T-helper 22 cell (primary cell): ENCODE measurements around the gene HEBP2.
A peak's percentile ranks its signal among the peaks of the same experiment; 100 is the strongest.

Source experiments
- DNase-seq: peaks from one replicate; pipeline ENCODE4 v3.0.0-alpha.2; 2020; ENCODE audit warnings: low read depth

Gene HEBP2

DNA sequence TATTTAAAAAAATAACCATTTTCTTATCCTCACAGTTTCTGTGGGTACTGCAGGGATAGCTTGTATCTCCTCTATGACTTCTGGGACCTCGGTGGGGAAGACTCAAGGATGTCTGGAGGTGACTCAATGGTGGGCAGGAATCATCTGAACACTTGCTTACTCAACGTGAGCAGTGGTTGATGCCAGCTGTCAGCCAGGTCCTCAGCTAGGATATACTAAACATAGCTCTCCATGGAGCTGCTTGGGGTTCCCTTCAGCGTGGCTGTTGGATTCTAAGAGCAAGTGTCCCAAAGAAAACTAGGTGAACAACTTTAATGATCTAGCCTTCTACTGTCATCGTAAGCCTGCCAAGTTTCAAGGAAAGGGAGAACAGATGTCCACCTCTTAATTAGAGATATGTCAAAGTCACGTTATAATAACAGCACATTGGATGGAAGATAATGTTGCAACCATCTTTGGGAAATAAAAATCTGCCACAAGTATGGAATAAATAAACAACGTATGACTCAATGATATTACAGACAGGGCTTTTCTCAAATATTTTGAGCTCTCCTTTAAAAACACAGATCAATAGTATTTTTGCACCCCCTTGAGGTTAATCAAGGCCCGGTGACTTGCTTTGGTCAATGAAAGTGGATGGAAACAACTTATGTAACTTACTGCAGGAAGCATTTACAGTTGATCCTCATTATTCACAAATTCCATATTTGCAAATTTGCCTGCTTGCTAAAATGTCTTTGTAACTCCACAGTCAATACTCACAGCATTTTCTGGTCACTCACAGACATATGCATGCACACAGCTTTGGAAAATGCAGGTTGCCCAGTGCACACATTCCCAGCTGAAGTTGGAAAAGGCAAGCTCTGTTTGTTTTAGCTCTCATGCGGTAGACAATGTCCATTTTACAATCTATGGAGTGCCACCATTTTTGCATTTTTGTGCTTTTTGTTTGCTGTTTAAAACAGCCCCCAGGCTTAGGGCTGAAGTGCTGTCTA, 6.6 kb upstream of the HEBP2 start:
- no peak for DNase-seq

DNA sequence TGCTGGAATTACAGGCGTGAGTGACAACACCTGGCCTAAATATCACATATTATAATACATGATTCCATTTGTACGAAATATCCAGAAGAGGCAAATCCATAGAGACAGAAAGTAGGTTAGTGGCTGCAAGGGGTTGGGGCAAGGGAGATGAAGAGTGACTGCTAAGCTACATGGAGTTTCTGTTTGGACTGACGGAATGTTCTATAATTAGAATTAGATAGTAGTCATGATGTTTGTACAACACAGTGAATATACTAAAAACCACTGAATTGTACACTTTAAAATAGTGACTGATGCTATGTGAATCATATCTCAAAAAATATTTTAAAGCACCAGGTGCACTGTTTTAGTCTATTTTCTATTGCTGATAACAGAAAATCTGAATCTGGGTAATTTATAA, 3.7 kb upstream of the HEBP2 start:
- DNase-seq = no peak

DNA sequence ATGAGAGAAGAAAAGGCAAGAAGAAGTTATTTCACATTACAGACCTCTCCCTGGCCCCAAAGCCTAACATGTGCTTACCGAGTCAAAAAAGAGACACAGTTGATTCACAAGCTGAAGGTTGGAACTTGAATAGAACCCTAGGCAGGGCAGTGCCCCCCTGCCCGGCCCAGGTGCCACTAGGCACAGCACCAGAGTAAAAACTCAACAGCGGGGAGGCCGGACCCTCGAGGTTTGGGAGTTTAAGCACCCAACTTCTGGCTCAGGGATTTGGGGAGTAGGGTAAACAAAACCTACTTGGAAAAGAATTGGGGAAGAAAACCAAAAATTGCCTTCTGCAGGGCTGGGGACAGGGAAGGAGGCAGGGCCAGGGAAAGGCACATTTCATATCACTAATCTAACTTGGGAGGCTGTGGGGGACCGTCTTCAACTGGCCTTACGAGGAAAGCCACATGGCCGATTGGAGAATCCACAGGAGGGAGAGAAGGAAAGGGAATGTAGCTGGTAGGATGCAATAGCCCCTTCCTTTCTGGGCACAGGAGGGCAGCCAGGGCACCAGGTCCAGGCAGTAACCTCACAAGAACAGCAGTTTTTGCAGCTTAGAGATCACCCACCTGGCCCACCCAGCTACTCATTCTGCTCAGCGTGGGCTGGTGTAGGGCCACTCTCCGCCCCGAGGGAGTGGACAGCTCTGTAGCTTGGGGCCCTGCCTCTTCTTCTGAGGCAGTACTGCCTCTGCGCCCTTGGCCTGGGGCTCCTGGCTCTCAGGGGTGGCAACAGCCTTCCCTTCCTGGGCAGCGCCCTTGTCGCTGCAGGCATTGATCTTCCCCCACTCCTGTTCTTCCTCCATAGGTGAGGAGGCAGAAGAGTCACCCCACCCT, 1.8 kb upstream of the HEBP2 start:
- no peak for DNase-seq

DNA sequence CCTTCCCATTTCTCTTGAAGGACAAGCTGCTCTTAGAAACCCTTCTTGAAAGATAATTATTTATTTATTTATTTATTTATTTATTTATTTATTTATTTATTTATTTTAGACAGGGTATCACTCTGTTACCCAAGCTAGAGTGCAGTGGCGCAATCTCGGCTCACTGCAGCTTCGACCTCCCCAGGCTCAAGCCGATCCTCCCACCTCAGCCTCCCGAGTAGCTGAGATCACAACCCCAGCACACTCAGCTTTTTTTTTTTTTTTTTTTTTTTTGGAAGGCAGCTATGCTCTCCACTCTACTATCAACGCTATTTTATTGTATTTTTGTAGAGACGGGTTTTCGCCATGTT, 1.2 kb upstream of the HEBP2 start:
- no peak for DNase-seq

DNA sequence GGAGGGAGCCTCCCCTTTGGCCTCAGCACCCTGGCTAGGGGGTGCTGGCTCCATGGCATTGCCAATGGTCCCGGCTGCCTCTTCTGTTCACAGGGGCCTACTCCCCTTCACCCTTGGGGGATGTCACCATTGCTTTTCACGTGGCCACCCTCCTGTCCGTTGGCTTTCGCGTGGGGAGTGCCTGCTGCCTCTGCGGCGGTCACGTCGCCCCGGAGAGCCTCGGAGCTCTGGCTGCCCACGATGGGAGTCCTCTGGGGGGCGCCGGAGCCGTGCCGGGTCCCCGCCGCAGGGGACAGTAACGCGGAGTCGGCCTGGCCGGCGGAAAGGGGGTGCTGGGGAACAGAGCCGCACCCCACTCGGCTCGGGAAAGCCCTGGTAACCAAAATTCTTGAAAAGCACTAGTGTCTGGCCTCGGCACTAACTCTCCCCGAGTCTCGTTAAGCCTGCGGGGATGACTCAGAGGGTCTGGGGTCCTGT, 661 bp upstream of the HEBP2 start:
- peak; percentile 23 for DNase-seq

DNA sequence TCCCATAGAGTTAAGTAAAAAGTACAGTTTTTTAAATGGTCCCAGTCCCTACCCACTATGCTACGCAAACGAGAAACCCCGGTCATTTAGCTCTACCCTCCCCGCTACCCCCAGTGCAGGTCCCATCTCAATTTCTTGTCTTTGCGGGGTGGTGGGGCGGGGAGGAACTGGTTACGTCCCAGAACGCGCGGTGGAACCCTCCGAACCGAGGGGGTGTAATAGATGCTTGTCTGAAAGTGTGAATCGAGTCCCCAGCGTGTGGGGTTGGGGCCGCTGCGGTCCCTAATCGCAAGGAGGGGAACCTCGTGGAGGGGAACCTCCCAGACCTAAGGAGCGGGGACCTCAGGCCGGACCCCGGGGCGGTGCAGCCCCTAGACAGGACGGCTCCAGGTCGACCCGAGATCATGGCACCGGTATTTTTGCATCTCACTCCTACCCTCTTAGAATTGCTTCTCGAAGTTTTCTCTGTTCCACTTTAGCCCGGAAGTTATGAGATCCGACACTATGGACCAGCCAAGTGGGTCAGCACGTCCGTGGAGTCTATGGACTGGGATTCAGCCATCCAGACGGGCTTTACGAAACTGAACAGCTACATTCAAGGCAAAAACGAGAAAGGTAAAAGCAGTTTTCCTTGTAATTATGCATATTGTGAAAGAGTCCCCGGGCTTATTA, 779 bp downstream of the HEBP2 start:
- DNase-seq = no peak

DNA sequence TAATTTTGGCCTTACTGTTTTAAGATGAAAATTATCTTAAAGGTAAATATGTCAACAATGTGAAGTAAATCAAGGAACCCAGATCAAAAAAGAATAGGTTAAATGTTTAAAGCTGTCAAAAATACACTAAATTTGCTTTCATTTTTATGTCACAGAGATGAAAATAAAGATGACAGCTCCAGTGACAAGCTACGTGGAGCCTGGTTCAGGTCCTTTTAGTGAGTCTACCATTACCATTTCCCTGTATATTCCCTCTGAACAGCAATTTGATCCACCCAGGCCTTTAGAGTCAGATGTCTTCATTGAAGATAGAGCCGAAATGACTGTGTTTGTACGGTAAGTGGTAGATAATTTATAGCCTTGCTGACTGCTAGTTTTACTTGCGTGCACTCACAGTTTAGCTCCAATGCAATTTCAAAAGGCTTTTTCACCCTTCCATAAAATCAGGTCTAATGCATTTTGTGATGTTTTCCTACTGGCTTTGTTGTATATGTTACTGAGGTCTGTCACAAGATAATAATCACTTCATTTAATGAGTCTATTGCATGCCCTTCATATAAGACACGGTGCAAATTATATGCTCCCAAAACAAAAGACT, 1.9 kb downstream of the HEBP2 start:
- no peak for DNase-seq

DNA sequence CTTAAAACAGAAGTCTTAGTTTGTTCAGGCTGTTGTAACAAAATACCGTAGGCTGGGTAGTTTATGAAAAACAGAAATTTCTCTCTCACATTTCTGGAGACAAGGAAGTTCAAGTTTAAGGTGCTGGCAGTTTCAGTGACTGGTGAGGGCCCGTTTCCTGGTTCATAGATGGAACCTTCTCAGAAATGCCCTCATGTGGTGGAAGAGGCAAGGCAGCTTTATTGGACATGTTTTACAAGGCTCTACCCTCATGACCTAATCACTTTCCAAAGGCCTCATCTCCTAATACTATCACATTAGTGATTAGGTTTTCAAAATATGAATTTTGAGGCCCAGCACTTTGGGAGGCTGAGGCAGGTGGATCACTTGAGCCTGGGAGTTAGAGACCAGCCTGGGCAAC, 2.4 kb downstream of the HEBP2 start:
- no peak for DNase-seq

DNA sequence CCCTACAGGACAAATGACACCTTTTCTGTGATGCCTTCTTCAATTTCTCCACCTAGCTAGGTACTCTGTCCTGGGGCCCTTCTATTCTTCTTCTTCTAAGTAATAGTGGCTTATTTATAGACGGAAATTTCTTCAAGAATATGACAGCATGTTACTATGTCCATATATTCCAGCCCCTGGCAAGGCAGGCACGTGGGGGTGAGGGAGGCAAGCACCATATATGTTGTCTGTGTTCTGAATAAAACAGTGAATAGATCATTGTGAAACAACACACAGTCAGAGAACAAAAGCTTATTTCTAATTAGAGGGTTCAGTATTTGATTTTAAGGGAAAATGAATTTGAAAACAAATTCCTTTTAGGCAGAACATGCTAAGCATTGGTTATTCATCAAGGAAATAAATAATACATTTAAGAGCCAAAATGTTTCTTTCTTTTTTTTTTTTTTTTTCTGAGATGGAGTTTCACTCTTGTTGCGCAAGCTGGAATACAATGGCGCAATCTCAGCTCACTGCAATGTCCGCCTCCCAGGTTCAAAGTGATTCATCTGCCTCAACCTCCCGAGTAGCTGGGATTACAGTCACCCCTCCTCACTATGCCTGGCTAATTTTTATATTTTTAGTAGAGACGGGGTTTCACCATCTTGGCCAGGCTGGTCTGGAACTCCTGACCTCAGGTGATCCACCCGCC, 6.2 kb downstream of the HEBP2 start:
- DNase-seq = no peak

DNA sequence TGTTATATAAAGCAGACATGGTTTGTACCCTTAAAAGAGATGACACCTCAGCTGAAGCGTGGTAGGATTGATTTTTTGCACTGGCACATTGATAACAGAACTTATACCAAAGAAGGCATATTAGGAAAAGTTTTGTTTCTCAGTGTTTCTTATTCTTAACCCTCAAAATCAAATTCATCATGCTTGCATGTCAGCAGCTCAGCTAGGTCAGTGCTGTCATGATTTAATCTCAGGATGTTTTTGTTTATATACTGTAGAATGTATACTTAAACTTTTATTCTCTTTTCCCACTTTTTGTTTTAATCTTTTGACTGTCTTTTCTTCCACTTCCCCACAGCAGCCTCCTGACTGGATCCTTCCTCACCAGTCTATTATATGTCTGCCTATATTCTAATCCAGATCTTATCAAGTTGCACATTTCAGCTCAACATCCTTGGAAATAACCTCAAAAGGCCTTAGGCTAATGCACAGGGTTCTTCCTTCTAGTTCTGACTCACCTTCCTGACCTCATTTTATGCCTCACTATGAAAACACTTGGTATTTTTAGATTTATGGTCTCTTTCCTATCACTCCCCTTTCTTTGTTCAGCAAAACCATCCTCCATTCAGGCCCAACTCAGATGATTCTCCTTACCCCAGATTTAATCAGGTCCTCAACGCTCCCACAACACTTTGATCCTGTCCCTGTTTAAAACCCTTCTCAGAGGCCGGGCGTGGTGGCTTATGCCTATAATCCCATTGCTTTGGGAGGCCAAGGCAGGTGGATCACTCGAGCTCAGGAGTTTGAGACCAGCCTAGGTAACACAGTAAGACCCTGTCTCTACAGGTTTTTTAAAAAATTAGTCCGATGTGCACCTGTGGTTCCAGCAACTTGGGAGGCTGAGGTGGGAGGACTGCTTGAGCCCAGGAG, 7.2 kb downstream of the HEBP2 start:
- no peak for DNase-seq

DNA sequence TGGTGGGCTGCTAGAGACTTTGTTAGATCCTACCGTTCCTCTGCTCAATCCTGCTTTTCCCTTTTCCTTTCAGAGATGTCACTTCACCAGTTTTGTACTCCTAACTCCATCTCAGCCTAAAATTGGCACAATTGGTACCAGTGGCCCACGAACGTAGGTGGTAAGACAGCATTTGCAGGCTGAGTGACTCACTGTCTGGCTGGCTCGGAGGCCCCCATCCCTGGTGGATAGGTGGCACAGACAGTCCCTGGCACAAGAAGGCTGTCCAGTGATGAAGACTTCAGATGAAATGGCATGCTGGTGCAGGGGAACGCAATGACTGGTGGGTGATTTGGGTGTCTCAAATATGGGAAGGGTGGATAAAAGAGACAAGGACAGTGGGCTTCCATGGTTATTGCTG, 11.1 kb downstream of the HEBP2 start:
- DNase-seq = no peak

DNA sequence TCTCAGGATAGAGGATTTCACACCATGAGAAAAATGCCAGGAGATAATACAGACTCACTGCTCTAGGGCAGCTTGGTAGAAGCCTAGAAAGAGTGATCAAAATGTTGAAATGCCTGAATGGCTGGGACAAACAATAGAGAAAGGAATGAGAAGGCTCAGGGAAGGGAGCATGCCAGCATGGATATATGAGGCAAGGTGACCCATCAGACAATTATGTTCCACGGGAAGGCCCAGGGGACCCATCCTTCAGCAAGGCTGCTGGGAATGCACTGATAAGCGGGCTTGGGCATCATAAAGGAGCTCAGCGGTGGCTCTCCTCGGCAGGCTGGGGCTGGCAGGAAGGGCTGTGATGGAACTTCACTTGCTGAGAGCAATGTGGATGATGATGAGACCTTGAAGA, 12.2 kb downstream of the HEBP2 start:
- no peak for DNase-seq

DNA sequence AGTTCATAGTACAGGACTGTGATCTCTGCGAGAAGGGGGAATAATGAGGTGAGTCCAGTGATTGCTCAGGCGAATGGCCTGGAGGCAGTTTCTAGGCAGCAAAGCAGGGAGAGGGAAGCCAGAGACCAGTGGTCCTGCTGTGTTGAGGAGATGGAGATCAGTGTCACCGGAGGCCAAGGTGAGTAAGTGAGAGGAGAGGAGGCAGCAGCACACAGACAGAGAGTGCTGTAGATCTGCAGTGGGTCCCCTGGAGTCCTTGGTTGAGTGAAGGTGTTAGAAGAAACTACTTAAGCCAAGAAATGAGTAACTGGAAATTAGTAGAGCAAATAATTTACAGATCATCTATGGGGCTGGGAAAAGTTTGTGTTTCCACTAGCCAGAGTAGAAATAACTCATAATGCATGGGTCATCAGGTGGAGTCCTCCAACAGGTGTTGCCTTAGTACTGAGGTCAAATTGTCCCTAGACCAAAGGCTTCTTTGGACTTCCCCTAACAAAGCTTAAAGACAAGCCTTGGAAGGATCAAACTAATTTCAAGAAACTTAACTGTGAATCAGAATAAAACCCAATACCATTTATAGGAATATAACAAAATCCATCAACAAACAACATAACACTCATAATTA, 13.6 kb downstream of the HEBP2 start:
- no peak for DNase-seq

DNA sequence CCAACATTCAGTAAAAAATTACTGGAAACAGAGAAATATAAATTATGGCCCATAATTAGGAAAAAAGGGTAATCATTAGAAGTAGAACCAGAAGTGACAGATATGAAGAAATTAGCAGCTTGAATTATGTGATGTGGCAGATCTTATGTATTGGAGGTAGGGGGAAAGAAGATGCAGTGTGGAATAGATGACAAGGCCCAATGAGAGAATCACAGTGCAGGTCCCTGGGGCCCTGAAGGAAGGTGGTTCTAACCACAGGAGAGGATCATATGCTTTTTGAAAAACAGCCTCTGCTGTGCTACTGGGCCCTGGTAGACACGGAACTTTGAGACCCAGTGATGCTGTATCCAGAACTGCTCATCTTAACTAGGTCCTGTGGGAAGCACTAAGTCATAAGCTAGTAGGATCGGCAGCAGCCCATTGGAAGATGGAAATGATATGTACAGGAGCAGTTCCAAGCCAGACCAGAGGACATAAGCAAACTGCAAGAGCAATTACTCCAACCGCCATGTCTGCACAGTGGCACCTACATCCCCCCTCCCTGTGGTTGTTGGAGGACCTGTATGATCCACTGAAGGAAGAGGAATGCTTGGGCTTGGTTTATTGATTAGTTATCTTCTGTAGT, 14.2 kb downstream of the HEBP2 start:
- no peak for DNase-seq

DNA sequence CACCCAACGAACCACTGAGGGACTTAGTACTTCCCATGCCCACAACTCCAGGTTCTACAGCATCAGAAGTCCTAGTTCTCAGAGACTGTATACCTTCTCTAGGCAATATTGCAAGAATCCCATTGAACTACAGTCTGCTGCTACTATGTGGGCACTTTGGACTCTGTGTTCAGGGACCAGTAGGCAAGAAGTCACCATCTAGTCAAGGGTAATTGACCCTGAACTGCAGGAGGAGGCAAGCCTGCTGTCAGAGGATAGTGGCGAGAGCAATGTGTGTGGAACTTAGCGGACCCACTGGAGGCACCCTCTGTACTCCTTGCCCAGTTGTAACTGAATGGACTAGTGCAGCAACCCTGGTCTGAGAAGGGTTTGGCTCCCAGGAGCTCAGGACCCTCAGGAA, 15.7 kb downstream of the HEBP2 start:
- DNase-seq = no peak

DNA sequence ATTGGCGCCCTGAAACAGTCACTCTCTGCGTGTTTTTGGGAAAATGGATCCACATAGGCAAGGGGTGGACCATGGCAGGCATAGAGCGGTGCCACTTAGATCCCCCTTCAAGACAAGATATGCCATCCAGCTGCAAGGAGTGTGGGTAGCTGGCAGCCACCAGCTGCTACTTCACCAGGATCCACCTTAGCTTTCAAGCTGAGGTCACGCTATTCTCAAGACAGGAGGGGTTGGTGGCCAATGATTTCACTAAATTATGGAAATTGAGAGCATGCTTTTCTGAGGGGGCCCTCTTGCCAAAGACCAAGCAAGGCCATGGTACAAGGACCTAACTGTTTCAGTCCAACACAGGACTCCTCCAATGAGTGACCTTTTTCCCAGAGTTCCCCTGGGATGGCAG, 16.3 kb downstream of the HEBP2 start:
- no peak for DNase-seq

DNA sequence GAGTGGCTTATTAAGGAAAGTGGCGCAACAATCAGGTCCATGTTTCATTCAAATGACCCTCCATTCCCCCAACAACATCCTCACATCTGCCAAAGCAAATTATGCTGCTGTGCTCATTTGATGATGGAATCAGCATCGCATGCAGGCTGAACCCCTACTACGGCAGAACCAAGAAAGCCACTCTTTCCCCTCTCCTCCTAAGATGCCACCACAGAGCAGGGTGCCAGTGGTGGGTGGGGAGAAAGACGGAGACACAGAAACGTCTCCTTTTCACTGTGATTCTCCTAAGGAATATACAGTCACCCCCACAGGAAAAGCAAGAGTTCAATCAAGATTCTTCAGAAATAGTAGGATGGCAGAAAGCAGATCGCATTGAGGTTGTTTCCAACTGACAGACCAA, 17.1 kb downstream of the HEBP2 start:
- DNase-seq = no peak

DNA sequence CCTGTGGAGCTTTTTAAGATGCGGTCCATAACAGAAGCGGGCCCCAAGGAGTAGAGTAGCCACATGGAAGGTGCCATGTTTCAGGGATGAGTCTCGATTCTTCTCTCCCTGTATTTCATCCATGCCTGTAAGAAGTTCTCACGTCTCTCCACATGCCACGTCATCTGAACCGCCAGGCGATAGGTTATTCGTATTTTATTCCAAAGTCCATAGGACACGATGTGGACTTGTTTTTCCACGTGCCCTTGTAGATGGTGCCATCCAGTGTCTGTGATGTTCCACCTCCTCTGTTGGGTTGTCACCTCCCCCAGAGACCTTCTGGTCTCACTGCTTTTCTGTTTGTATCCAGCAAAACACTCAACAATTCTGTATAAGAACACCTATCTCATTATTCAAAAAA, 17.6 kb downstream of the HEBP2 start:
- no peak for DNase-seq

DNA sequence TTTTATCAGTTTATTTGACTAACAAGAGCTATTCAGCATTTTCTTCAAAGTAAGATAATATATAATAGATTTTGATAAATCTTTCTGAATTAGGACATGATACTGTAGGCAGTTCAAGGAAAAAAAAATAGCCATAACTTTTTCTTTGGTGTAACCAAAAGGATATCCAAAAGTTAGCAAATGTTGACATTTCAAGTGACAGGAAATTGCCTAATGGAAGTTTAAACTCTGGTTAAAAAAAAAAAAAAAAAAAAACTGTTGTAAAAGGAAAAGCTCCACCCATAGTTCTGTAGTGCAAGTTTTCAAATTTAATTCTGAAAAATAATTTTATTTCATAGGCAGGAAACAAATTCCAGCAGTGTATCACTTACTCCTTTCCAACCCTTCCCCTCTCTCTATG, 18.8 kb downstream of the HEBP2 start:
- DNase-seq = no peak
